Cardiac muscle cell (in vitro differentiated cells and primary cell): ENCODE results near the gene ZNF747. TPM values are rescaled to one million over a fixed set of nuclear protein-coding genes. Genes with fewer than 3 reads are reported as not detected.

Experiments
- DNase-seq, 2 donors: peaks; one replicate each; pipeline versions ENCODE4 v3.0.0 to v3.0.0-alpha.2; 2010 to 2017; ENCODE audit warnings: low read depth in 1 of 2, low spot score in 1 of 2
- H3K27ac ChIP-seq: fragments of 200-600 bp; sonication (generic); 2 replicates; pipeline ENCODE4 v1.5.1; 2016
- H3K27me3 ChIP-seq: fragments of 200-600 bp; sonication (generic); 2 replicates; pipeline ENCODE4 v1.6.0; 2016; ENCODE audit warnings: control low read depth
- H3K36me3 ChIP-seq: fragments of 200-600 bp; sonication (generic); 2 replicates; pipeline ENCODE4 v1.5.1; 2016; ENCODE audit warnings: control low read depth
- H3K4me1 ChIP-seq: fragments of 200-600 bp; sonication (generic); 2 replicates; pipeline ENCODE4 v1.8.1; 2017; ENCODE audit warnings: low read depth, mild to moderate bottlenecking, mixed run types
- H3K4me3 ChIP-seq: fragments of 200-600 bp; sonication (generic); 2 replicates; pipeline ENCODE4 v1.5.1; 2016; ENCODE audit warnings: mild to moderate bottlenecking
- H3K9me3 ChIP-seq: fragments of 200-600 bp; sonication (generic); 2 replicates; pipeline ENCODE4 v1.5.1; 2017; ENCODE audit warnings: low read depth, mild to moderate bottlenecking, control low read depth
- CTCF ChIP-seq: IDR thresholded peaks from 2 replicates; pipeline ENCODE4 v1.5.1; 2012; ENCODE audit warnings: low read depth, mild to moderate bottlenecking, low read length
- polyA plus RNA-seq: library from polyadenylated mRNA; unstranded; fragments of >200 nt; fragmentation: Nextera tagmentation; extraction: Ambion mirVana; gene quantifications from 2 replicates; pipeline ENCODE4 v1.2.1, GENCODE V29; 2016
- total RNA-seq: library from RNA; depleted of rRNA; stranded (reverse); fragments of >200 nt; gene quantifications from 2 replicates; pipeline ENCODE4 v1.2.3, GENCODE V29; 2016

ZNF747 gene
- total and polyA plus RNA-seq, 2 experiments from 2014 or later = 12.7 to 17.7 TPM

GRCh38 chr16:30533146-30533522, 1.5 kb downstream of the ZNF747 start:
- Histone ChIP-seq H3K36me3 (no peaks in the 10 kb centered on the region), H3K27me3 (no peaks in the 10 kb centered on the region), H3K27ac (no peak overlapping the region), H3K4me3 (peak overlapping the region; percentile 48), H3K9me3 (no peaks in the 10 kb centered on the region), H3K4me1 (no peaks in the 10 kb centered on the region)
- no peak for TF ChIP-seq CTCF
- no peak for DNase-seq

- DNase-seq = no peak
- no peaks in the 10 kb centered on the region for H3K36me3 ChIP-seq
- H3K27me3 ChIP-seq = no peaks in the 10 kb centered on the region
- no peak for TF ChIP-seq CTCF
- no peak overlapping the region for H3K4me3 ChIP-seq
- no peak overlapping the region for H3K27ac ChIP-seq
- H3K9me3 ChIP-seq = no peaks in the 10 kb centered on the region
- H3K4me1 ChIP-seq = peaks cover 5% of the 10 kb centered on the region
Observed at GRCh38 chr16:30532285-30533145, 2.1 kb downstream of the ZNF747 start.

GRCh38 chr16:30530163-30531037, 4.3 kb downstream of the ZNF747 start:
- no peak overlapping the region for H3K27ac ChIP-seq
- TF ChIP-seq CTCF = no peak

GRCh38 chr16:30528799-30529457, 5.7 kb downstream of the ZNF747 start:
- H3K27ac ChIP-seq = no peak overlapping the region
- peaks cover 4% of the 10 kb centered on the region for H3K36me3 ChIP-seq
- H3K27me3 ChIP-seq = no peaks in the 10 kb centered on the region
- peaks cover 5% of the 10 kb centered on the region for H3K4me1 ChIP-seq
- TF ChIP-seq CTCF = no peak
- H3K9me3 ChIP-seq = no peaks in the 10 kb centered on the region
- no peak overlapping the region for H3K4me3 ChIP-seq
- DNase-seq = no peak

More at GRCh38 chr16:30530163-30531037, 4.3 kb downstream of the ZNF747 start:
- Histone ChIP-seq H3K9me3 (no peaks in the 10 kb centered on the region), H3K4me1 (peaks cover 5% of the 10 kb centered on the region), H3K36me3 (no peaks in the 10 kb centered on the region), H3K4me3 (no peak overlapping the region), H3K27me3 (no peaks in the 10 kb centered on the region)
- DNase-seq = no peak

- Histone ChIP-seq H3K36me3 (peaks cover 4% of the 10 kb centered on the region), H3K27ac (peak overlapping the region; percentile 80), H3K27me3 (no peaks in the 10 kb centered on the region), H3K4me1 (peaks cover 5% of the 10 kb centered on the region), H3K4me3 (no peak overlapping the region), H3K9me3 (no peaks in the 10 kb centered on the region)
- DNase-seq = no peak
- no peak for TF ChIP-seq CTCF
Observed at GRCh38 chr16:30527635-30528178, 7.0 kb downstream of the ZNF747 start.
